Stimulated activated CD4-positive, alpha-beta T cell treated with anti-CD3 and anti-CD28 coated beads, TNF-alpha, amount 100 ng/mL, for 48 hours (primary cell): ENCODE measurements around the gene RHD.
A peak's percentile ranks its signal among the peaks of the same experiment; 100 is the strongest.
"Not testable (repeated sequence)": the region's sequence is repeated elsewhere in the genome, so short reads cannot be mapped to it uniquely, and the experiment has no call there.

Experiments
- DNase-seq, 3 donors: peaks; one replicate each; pipeline ENCODE4 v3.0.0-alpha.2; 2020; ENCODE audit warnings: low read depth in 3 of 3

RHD gene

GRCh38 chr1:25308168-25308567, 35.9 kb downstream of the RHD start:
- DNase-seq, result not testable (repeated sequence)

GRCh38 chr1:25309085-25309484, 36.8 kb downstream of the RHD start:
- DNase-seq, result not testable (repeated sequence)

- DNase-seq, result not testable (repeated sequence)
Observed at GRCh38 chr1:25309486-25309885, 37.2 kb downstream of the RHD start.

- DNase-seq, result not testable (repeated sequence)
Observed at GRCh38 chr1:25312806-25313470, 40.6 kb downstream of the RHD start.

- not testable (repeated sequence) for DNase-seq
Observed at GRCh38 chr1:25320314-25320938, 48.1 kb downstream of the RHD start.

GRCh38 chr1:25322127-25322526, 49.8 kb downstream of the RHD start:
- not testable (repeated sequence) for DNase-seq

GRCh38 chr1:25324407-25324806, 52.1 kb downstream of the RHD start:
- DNase-seq, result not testable (repeated sequence)

GRCh38 chr1:25327864-25328790, 55.8 kb downstream of the RHD start:
- DNase-seq, result not testable (repeated sequence)

- DNase-seq, result not testable (repeated sequence)
Observed at GRCh38 chr1:25328791-25329185, 56.5 kb downstream of the RHD start.

- DNase-seq, result not testable (repeated sequence)
Observed at GRCh38 chr1:25329336-25329735, 57.0 kb downstream of the RHD start.

GRCh38 chr1:25329950-25330349, 57.6 kb downstream of the RHD start:
- DNase-seq, result not testable (repeated sequence)

- DNase-seq, result peak in 1 of 3 donors; percentile 19
Observed at GRCh38 chr1:25336922-25337354, 64.6 kb downstream of the RHD start.

GRCh38 chr1:25337483-25338187, 65.3 kb downstream of the RHD start:
- DNase-seq, result not testable (repeated sequence)

- DNase-seq, result peak; percentile 80 to 85 (median 84)
Observed at GRCh38 chr1:25338188-25338981, 66.1 kb downstream of the RHD start, which contains the start of gene TMEM50A. TSS of gene TMEM50A (plus strand) at chr1:25338334. CDS start at chr1:25340487, 2,153 bp downstream.

- no peak for DNase-seq
Observed at GRCh38 chr1:25338986-25339385, 66.7 kb downstream of the RHD start.

GRCh38 chr1:25341746-25342145, 69.4 kb downstream of the RHD start:
- no peak for DNase-seq

GRCh38 chr1:25342846-25343245, 70.5 kb downstream of the RHD start:
- DNase-seq, result no peak

- DNase-seq, result no peak
Observed at GRCh38 chr1:25343872-25344271, 71.6 kb downstream of the RHD start.

GRCh38 chr1:25347556-25347955, 75.2 kb downstream of the RHD start:
- no peak for DNase-seq

GRCh38 chr1:25349606-25350005, 77.3 kb downstream of the RHD start:
- DNase-seq, result no peak
